ENCODE measurements around the gene PLPPR4. TPM values are rescaled to one million over a fixed set of nuclear protein-coding genes. Genes with fewer than 3 reads are reported as not detected.

The PLPPR4 gene
- total RNA-seq, 4 donors from 2014 or later, result 0.15 to 1.1 (median 0.70) TPM

DNA sequence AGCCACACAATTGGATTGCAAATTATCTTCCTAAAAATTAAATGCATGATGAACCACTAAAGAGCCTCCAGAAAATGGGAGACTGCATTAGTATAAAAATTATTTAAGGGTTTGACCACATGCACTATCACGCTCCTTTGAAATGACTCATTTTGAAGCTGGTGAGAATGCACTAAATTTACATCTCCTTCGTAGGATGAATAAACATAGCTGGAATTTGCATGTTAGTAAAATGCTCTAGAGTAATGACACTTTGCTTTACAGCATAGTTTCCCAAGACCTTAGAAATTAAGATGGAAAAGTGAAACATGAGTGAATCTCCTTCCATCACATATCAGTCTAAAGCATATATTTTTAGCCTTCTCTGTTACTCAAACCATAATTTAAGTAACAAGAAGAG is 2.4 kb downstream of the PLPPR4 start:
- 27 to 31% methylated on average over 2 of the region's 2 CpGs for WGBS, 2 donors
- peaks cover 0 to 28% (median 0%) of the 10 kb centered on the region in 4 donors for H3K27me3 ChIP-seq
- H3K27ac ChIP-seq, result no peak overlapping the region
- H3K4me1 ChIP-seq, result peaks cover 0 to 10% (median 5%) of the 10 kb centered on the region in 3 donors
- H3K4me3 ChIP-seq, result no peak overlapping the region
- DNase-seq, result no peak
- H3K36me3 ChIP-seq, result no peaks in the 10 kb centered on the region
- intact Hi-C loops (cut with DNase I), result no loop called here
- H3K9me3 ChIP-seq, result no peaks in the 10 kb centered on the region
- TF ChIP-seq POLR2A (IDR thresholded peaks at IDR 0.05), result no peak
- TF ChIP-seq, protein P1, sequence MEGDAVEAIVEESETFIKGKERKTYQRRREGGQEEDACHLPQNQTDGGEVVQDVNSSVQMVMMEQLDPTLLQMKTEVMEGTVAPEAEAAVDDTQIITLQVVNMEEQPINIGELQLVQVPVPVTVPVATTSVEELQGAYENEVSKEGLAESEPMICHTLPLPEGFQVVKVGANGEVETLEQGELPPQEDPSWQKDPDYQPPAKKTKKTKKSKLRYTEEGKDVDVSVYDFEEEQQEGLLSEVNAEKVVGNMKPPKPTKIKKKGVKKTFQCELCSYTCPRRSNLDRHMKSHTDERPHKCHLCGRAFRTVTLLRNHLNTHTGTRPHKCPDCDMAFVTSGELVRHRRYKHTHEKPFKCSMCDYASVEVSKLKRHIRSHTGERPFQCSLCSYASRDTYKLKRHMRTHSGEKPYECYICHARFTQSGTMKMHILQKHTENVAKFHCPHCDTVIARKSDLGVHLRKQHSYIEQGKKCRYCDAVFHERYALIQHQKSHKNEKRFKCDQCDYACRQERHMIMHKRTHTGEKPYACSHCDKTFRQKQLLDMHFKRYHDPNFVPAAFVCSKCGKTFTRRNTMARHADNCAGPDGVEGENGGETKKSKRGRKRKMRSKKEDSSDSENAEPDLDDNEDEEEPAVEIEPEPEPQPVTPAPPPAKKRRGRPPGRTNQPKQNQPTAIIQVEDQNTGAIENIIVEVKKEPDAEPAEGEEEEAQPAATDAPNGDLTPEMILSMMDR (IDR thresholded peaks at IDR 0.05), result no peak

DNA sequence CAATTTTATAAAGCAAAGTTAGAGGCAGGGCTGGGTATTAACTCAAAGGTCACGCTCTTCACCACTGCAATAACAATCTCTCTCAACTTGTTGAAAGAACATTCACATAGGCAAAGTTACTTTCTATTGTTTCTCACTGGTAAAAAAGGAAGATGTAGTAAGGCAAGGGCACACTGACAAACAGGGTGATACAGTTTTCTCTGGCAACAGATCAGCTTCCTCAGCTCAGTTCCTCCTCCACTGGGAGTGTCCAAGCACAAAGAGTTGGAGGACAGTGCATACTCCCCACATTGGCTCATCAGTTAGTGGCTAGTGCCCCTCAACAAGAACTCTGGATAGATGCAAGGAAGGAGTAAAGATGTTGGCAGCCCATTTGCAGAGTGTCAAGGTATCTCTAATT is 3.7 kb downstream of the PLPPR4 start:
- intact Hi-C loops (cut with DNase I), result no loop called here
- no peak for DNase-seq
- no peaks in the 10 kb centered on the region for H3K36me3 ChIP-seq
- H3K4me1 ChIP-seq, result peaks cover 0 to 10% (median 5%) of the 10 kb centered on the region in 3 donors
- no peak for TF ChIP-seq POLR2A (IDR thresholded peaks at IDR 0.05)
- TF ChIP-seq, protein P1 (IDR thresholded peaks at IDR 0.05), result no peak
- H3K4me3 ChIP-seq, result no peak overlapping the region
- H3K27me3 ChIP-seq, result peaks cover 0 to 26% (median 0%) of the 10 kb centered on the region in 4 donors
- H3K27ac ChIP-seq, result no peak overlapping the region
- WGBS, 2 donors, result 63 to 79% methylated on average over 1 of the region's 1 CpG
- H3K9me3 ChIP-seq, result no peaks in the 10 kb centered on the region

DNA sequence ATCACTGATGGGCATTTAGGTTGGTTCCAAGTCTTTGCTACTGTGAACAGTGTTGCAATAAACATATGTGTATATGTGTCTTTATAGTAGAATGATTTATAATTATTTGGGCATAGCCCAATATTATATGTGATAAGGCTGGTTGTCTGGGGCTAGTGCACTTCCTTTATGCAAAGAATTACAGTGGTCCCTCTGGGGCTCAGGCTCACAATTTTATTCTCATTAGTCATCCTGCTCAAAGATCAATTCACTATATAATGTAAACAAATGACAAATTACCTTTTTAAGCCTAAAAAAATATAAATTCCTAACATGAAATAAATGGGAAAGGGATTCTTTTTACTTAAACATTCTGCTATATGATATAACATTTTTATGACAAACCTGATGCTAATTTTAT is 5.0 kb downstream of the PLPPR4 start:
- intact Hi-C loops (cut with DNase I), result no loop called here
- Histone ChIP-seq H3K36me3 (no peaks in the 10 kb centered on the region), H3K27ac (no peak overlapping the region), H3K4me1 (peaks cover 0 to 7% (median 4%) of the 10 kb centered on the region in 3 donors), H3K27me3 (peaks cover 0 to 13% (median 0%) of the 10 kb centered on the region in 4 donors), H3K9me3 (no peaks in the 10 kb centered on the region), H3K4me3 (no peak overlapping the region)
- no peak for TF ChIP-seq POLR2A (IDR thresholded peaks at IDR 0.05)
- TF ChIP-seq, protein P1 (IDR thresholded peaks at IDR 0.05), result no peak
- DNase-seq, result no peak

- Histone ChIP-seq H3K9me3 (no peaks in the 10 kb centered on the region), H3K36me3 (no peaks in the 10 kb centered on the region), H3K4me1 (no peaks in the 10 kb centered on the region), H3K4me3 (no peak overlapping the region), H3K27ac (no peak overlapping the region), H3K27me3 (no peaks in the 10 kb centered on the region)
- TF ChIP-seq, protein P1 (IDR thresholded peaks at IDR 0.05), result no peak
- TF ChIP-seq POLR2A (IDR thresholded peaks at IDR 0.05), result no peak
- WGBS, 2 donors, result 39 to 52% methylated on average over 1 of the region's 1 CpG
- no peak for DNase-seq
- intact Hi-C loops (cut with DNase I), result no loop called here
Observed at GRCh38 chr1:99270646-99271045, 6.4 kb downstream of the PLPPR4 start.

DNA sequence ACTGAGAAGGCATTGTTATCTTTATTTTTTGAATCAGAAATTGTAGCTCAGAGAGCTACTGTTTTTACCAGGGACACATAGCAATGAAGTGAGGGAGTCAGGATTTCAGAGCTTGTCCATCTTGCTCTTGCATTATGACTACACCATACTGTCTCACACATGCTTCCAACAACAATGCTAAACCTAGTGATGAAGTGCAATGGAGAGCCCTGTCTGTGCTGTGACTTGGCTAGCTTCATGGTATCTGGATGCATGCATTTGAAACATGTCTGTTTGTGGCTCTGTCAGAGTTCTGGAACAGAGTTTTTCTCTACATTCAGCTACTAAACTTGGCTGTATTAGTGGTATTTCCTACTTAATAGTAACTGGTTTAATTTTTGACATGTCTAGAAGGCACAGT is 7.0 kb downstream of the PLPPR4 start:
- TF ChIP-seq POLR2A (IDR thresholded peaks at IDR 0.05), result no peak
- TF ChIP-seq, protein P1 (IDR thresholded peaks at IDR 0.05), result no peak
- intact Hi-C loops (cut with DNase I), result no loop called here
- H3K27me3 ChIP-seq, result no peaks in the 10 kb centered on the region
- no peak overlapping the region for H3K4me3 ChIP-seq
- no peaks in the 10 kb centered on the region for H3K9me3 ChIP-seq
- H3K4me1 ChIP-seq, result no peaks in the 10 kb centered on the region
- no peak for DNase-seq
- no peak overlapping the region for H3K27ac ChIP-seq
- H3K36me3 ChIP-seq, result no peaks in the 10 kb centered on the region

Measured in esophagus squamous epithelium (tissue), 5 donors.